Nephron progenitor cell (in vitro differentiated cells): ENCODE results near the gene B3GNT3.
"Not testable (repeated sequence)": the region's sequence is repeated elsewhere in the genome, so short reads cannot be mapped to it uniquely, and the experiment has no call there.

Experiments
- DNase-seq: peaks from one replicate; pipeline ENCODE4 v3.0.0; 2021
- H3K27ac Mint-ChIP-seq: 2 replicates; pipeline ENCODE4 v1.8.0; 2021; ENCODE audit warnings: mild to moderate bottlenecking, moderate library complexity, mixed read lengths
- H3K27me3 Mint-ChIP-seq: 2 replicates; pipeline ENCODE4 v1.8.0; 2021; ENCODE audit warnings: mild to moderate bottlenecking, low read depth, mixed read lengths; ENCODE audit not compliant: poor library complexity
- H3K36me3 Mint-ChIP-seq: 2 replicates; pipeline ENCODE4 v1.8.0; 2021; ENCODE audit warnings: low read depth, mixed read lengths
- H3K4me1 Mint-ChIP-seq: 2 replicates; pipeline ENCODE4 v1.8.0; 2021; ENCODE audit warnings: mixed read lengths
- H3K4me3 Mint-ChIP-seq: 2 replicates; pipeline ENCODE4 v1.8.0; 2021; ENCODE audit warnings: mild to moderate bottlenecking, moderate library complexity, mixed read lengths
- H3K9me3 Mint-ChIP-seq: 2 replicates; pipeline ENCODE4 v1.8.0; 2021; ENCODE audit warnings: mild to moderate bottlenecking, moderate library complexity, mixed read lengths
- TF ChIP-seq, protein P1 (sequence below): fragments of 200-600 bp; sonication (generic); IDR thresholded peaks from 2 replicates; pipeline ENCODE4 v1.5.0; 2021; ENCODE audit warnings: antibody characterized with exemption

Gene B3GNT3

DNA sequence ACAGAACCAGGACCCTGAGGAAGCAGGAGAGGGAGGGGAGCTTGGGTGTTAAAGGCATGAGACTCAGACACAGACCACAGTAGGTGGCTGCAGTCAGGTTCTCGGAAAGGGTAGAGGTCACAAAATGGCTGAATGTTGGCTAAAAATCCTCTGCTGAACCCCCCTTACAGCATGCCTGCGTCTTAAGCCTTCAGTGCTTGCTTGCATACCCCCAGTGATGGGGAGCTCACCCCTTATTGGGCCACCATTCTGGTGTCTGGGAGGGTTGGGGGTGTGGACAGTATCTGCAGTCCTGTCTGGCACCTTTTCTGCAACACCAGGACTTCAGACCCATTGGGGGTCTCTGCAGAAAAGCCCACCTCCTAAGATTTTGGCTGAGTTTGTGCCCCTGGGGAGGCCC, 14.2 kb upstream of the B3GNT3 start:
- H3K4me3 Mint-ChIP-seq, result no peak overlapping the region
- H3K27me3 Mint-ChIP-seq, result peaks cover 46% of the 10 kb centered on the region
- H3K9me3 Mint-ChIP-seq, result no peaks in the 10 kb centered on the region
- peaks cover 13% of the 10 kb centered on the region for H3K4me1 Mint-ChIP-seq
- no peak for DNase-seq
- H3K36me3 Mint-ChIP-seq, result peaks cover 4% of the 10 kb centered on the region
- TF ChIP-seq, protein P1, sequence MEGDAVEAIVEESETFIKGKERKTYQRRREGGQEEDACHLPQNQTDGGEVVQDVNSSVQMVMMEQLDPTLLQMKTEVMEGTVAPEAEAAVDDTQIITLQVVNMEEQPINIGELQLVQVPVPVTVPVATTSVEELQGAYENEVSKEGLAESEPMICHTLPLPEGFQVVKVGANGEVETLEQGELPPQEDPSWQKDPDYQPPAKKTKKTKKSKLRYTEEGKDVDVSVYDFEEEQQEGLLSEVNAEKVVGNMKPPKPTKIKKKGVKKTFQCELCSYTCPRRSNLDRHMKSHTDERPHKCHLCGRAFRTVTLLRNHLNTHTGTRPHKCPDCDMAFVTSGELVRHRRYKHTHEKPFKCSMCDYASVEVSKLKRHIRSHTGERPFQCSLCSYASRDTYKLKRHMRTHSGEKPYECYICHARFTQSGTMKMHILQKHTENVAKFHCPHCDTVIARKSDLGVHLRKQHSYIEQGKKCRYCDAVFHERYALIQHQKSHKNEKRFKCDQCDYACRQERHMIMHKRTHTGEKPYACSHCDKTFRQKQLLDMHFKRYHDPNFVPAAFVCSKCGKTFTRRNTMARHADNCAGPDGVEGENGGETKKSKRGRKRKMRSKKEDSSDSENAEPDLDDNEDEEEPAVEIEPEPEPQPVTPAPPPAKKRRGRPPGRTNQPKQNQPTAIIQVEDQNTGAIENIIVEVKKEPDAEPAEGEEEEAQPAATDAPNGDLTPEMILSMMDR, result no peak
- no peak overlapping the region for H3K27ac Mint-ChIP-seq

DNA sequence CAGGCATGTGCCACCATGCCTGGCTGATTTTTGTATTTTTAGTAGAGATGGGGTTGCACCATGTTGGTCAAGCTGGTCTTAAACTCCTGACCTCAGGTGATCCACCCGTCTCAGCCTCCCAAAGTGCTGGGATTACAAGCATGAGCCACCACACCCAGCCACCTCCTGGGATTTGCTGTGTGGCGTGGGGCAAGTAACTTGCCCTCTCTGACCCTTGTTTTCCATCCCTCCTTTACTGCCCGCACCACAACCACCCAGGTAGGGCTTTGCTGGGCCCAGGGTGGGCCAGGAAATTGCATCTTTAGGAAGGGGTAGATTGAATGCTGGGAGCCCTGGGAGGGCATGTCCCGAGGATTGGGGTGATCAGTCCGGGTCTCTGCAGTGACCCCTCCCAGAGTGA, 11.2 kb upstream of the B3GNT3 start:
- DNase-seq, H3K27ac Mint-ChIP-seq, H3K4me3 Mint-ChIP-seq, H3K4me1 Mint-ChIP-seq, H3K9me3 Mint-ChIP-seq, H3K36me3 Mint-ChIP-seq: not testable (repeated sequence)
- peaks cover 21% of the 10 kb centered on the region for H3K27me3 Mint-ChIP-seq

DNA sequence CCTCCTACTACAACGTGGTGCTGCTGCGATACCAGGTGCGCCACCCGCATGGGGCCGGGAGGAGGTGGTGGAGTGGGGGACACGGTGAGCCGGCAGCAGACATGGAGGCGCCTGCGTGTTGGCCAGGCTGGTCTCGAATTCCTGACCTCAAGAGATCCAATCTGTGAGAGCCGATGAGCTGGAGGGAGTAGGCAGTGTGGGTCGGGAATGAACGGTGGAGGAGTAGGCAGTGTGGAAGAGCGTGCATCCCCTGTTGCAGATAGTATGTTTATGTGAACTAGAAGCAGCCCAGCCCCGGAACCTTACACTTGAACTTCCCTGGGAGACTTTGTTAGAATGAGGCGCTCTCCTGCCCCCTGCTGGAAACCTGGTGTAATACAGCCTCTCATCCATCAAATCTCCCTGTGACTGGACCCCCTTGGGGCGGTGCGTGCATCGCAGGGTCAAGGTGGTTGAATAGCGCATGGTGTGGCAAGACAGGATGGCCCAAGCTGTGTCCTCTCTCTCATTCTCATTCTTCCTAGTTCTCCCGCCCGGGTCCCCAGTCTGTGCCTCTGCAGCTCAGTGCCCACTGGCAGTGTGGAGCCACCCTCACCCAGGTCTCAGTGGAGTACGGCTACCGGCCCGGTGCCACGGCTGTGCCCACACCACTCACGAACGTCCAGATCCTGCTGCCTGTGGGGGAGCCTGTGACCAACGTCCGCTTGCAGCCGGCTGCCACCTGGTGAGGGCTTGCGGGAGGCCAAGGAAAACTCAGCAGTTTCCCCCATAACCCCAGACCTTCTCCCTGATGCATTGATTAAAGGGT, 10.5 kb upstream of the B3GNT3 start:
- TF ChIP-seq, protein P1, result peak; percentile 80
- Mint-ChIP-seq H3K36me3 (peaks cover 4% of the 10 kb centered on the region), H3K4me3 (no peak overlapping the region), H3K27ac (peak overlapping the region; percentile 68), H3K9me3 (no peaks in the 10 kb centered on the region), H3K27me3 (peaks cover 23% of the 10 kb centered on the region), H3K4me1 (no peaks in the 10 kb centered on the region)
- DNase-seq, result peak; percentile 84

DNA sequence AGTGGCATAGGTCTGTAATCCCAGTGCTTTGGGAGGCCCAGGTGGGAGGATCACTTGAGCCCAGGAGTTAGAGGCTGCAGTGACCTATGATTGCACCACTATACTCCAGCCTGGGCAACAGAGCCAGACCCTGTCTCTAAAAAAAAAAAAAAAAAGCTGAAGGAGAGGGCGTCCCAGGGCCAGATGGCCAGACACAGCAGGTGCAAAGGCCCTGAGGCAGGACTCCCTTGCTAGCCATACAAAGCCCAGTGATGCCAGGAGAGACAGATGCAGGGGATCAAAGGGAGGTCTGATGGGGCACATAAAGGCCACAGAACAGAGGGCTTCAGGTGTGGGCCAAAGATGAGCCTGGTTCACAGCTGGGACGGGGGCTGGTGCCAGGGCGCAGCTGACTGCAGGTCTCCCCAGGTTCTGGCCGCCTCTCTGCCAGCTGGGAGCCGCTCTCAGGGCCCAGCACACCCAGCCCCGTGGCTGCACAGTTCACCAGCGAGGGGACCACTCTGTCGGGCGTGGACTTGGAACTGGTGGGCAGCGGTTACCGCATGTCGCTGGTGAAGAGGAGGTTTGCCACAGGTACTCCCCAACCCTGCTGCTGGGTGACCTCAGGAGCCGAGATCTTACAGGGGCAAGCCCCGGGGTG, 7.5 kb upstream of the B3GNT3 start:
- TF ChIP-seq, protein P1, result no peak
- peaks cover 7% of the 10 kb centered on the region for H3K4me1 Mint-ChIP-seq
- peaks cover 2% of the 10 kb centered on the region for H3K36me3 Mint-ChIP-seq
- peaks cover 32% of the 10 kb centered on the region for H3K27me3 Mint-ChIP-seq
- H3K27ac Mint-ChIP-seq, result no peak overlapping the region
- H3K9me3 Mint-ChIP-seq, result no peaks in the 10 kb centered on the region
- DNase-seq, result no peak
- no peak overlapping the region for H3K4me3 Mint-ChIP-seq

DNA sequence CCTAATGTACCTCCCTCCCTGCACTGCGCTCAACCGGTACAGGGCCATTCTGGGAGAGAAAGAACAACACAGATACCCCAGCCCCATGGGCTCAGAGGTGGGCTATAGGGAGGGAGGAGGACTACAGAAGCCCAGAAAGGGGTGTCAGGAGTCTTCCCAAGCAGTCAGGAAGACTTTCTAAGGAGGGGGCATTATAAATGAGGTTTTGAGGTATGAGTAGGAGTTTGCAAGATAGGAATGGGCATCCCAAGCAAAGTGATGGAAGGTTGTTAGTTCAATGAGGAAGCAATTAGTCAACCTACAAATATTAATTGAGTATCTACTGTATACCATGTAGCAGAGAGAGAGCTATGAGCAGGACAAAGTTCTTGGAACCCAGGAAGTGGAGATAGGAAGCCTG, 6.3 kb upstream of the B3GNT3 start:
- Mint-ChIP-seq H3K27ac (no peak overlapping the region), H3K4me1 (peaks cover 7% of the 10 kb centered on the region), H3K36me3 (no peaks in the 10 kb centered on the region), H3K4me3 (no peak overlapping the region), H3K27me3 (peaks cover 44% of the 10 kb centered on the region), H3K9me3 (no peaks in the 10 kb centered on the region)
- no peak for DNase-seq
- TF ChIP-seq, protein P1, result no peak

DNA sequence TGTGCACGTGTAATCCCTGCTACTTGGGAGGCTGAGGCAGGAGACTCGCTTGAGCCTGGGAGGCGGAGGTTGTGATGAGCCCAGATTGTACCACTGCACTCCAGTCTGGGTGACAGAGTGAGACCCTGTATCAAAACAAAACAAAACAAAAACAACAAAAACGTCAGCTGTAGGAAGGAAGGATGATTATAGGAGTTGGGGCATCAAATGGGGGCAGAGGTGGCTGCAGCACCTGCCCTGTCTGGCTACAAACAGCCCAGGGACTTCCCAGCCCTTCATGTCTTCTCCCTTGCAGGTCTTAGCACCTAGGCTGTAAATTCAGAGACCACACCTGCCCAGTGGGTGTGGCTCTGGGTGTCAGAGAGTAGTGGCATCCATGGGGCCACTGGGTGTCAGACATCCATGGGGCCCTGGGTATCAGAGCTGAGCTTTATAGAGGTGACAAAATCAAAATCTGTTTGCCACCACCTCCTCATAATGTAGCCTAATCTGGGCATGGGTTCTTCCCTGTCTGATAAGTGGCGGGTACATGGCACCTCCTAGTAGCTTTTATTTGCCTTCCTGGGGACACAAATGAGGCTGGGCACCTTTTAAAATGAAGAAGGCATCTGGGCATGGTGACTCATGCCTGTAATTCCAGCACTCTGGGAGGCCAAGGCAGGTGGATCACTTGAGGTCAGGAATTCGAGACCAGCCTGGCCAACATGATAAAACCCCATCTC, 4.7 kb upstream of the B3GNT3 start:
- H3K4me1 Mint-ChIP-seq, result peaks cover 7% of the 10 kb centered on the region
- H3K27ac Mint-ChIP-seq, result no peak overlapping the region
- peaks cover 57% of the 10 kb centered on the region for H3K27me3 Mint-ChIP-seq
- no peaks in the 10 kb centered on the region for H3K9me3 Mint-ChIP-seq
- H3K36me3 Mint-ChIP-seq, result no peaks in the 10 kb centered on the region
- H3K4me3 Mint-ChIP-seq, result no peak overlapping the region
- DNase-seq, result no peak
- TF ChIP-seq, protein P1, result no peak
